WERI-Rb-1 (cell line): ENCODE measurements around the gene SFTPB.
"Not testable (repeated sequence)": the region's sequence is repeated elsewhere in the genome, so short reads cannot be mapped to it uniquely, and the experiment has no call there.

Experiments used
- DNase-seq: peaks from one replicate; pipeline ENCODE4 v3.0.0-alpha.2; 2020
- H3K27ac ChIP-seq: fragments of 250-450 bp; sonication (Bioruptor Pico); 2 replicates; pipeline ENCODE4 v1.5.1; 2020; ENCODE audit warnings: mild to moderate bottlenecking, moderate library complexity
- H3K27me3 ChIP-seq: fragments of 250-450 bp; sonication (Bioruptor Pico); 2 replicates; pipeline ENCODE4 v1.5.1; 2021; ENCODE audit warnings: mild to moderate bottlenecking, low read depth, moderate library complexity; ENCODE audit not compliant: insufficient read depth, severe bottlenecking
- H3K36me3 ChIP-seq: fragments of 250-450 bp; sonication (Bioruptor Pico); 2 replicates; pipeline ENCODE4 v1.5.1; 2020; ENCODE audit warnings: mild to moderate bottlenecking, moderate library complexity
- H3K4me3 ChIP-seq: 2 replicates; pipeline ENCODE4 v1.5.1; 2011; ENCODE audit warnings: low read depth, mild to moderate bottlenecking, control low read depth, low read length
- H3K9me3 ChIP-seq: fragments of 250-450 bp; sonication (Bioruptor Pico); 2 replicates; pipeline ENCODE4 v1.5.1; 2021; ENCODE audit warnings: mild to moderate bottlenecking, moderate library complexity; ENCODE audit not compliant: severe bottlenecking
- TF ChIP-seq, protein P1 (sequence below): IDR thresholded peaks from 2 replicates; pipeline ENCODE4 v1.5.1; 2011; ENCODE audit warnings: low read depth, mild to moderate bottlenecking, control low read depth, inconsistent platforms, low read length

SFTPB gene

DNA sequence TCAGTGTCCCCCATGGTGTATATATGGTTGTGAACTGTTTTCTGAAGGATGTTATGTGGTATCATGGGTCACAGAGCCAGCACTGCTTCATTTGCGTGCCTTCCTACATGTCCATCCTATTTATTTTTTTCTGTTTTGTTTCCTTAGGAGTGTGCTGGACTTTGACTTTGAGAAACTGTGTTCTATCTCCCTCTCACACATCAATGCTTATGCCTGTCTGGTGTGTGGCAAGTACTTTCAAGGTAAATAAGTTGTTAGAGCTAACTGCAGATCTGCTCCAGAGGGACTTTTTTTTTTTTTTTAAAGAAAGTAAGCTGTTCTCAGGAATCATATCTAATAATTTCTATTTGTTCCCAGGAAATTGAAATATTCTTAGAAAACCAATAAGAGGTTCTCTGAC is 46.7 kb downstream of the SFTPB start:
- no peak for DNase-seq
- TF ChIP-seq, protein P1, sequence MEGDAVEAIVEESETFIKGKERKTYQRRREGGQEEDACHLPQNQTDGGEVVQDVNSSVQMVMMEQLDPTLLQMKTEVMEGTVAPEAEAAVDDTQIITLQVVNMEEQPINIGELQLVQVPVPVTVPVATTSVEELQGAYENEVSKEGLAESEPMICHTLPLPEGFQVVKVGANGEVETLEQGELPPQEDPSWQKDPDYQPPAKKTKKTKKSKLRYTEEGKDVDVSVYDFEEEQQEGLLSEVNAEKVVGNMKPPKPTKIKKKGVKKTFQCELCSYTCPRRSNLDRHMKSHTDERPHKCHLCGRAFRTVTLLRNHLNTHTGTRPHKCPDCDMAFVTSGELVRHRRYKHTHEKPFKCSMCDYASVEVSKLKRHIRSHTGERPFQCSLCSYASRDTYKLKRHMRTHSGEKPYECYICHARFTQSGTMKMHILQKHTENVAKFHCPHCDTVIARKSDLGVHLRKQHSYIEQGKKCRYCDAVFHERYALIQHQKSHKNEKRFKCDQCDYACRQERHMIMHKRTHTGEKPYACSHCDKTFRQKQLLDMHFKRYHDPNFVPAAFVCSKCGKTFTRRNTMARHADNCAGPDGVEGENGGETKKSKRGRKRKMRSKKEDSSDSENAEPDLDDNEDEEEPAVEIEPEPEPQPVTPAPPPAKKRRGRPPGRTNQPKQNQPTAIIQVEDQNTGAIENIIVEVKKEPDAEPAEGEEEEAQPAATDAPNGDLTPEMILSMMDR: no peak
- Histone ChIP-seq H3K36me3 (peaks cover 83% of the 10 kb centered on the region), H3K27ac (no peak overlapping the region), H3K4me3 (no peak overlapping the region), H3K9me3 (no peaks in the 10 kb centered on the region), H3K27me3 (no peaks in the 10 kb centered on the region)

GRCh38 chr2:85619617-85620016 is 48.4 kb downstream of the SFTPB start:
- H3K9me3 ChIP-seq: no peaks in the 10 kb centered on the region
- no peaks in the 10 kb centered on the region for H3K27me3 ChIP-seq
- no peak overlapping the region for H3K27ac ChIP-seq
- H3K4me3 ChIP-seq: no peak overlapping the region
- H3K36me3 ChIP-seq: peaks cover 67% of the 10 kb centered on the region
- no peak for DNase-seq
- TF ChIP-seq, protein P1: no peak

DNA sequence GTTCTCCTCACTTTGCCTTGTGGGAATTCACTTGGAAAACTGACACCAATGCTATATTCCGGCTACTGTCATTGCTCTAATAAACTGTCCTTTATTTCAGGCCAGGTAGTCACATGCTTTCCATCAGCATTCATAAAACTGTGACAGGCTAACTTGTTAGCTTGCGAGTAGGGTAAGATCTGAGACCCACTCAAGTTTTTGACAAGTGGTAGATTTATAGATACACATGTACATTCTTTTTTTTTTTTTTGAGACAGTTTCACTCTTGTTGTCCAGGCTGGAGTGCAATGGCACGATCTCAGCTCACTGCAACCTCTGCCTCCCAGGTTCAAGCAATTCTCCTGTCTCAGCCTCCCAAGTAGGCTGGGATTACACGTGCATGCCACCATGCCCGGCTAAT is 50.3 kb downstream of the SFTPB start:
- DNase-seq, H3K27me3 ChIP-seq, H3K9me3 ChIP-seq, H3K27ac ChIP-seq, H3K4me3 ChIP-seq: not testable (repeated sequence)
- H3K36me3 ChIP-seq: peaks cover 51% of the 10 kb centered on the region

GRCh38 chr2:85615413-85615728 is 52.6 kb downstream of the SFTPB start:
- H3K9me3 ChIP-seq: no peaks in the 10 kb centered on the region
- no peak for DNase-seq
- TF ChIP-seq, protein P1: no peak
- peaks cover 29% of the 10 kb centered on the region for H3K36me3 ChIP-seq
- no peak overlapping the region for H3K4me3 ChIP-seq
- peak overlapping the region; percentile 96 for H3K27ac ChIP-seq
- no peaks in the 10 kb centered on the region for H3K27me3 ChIP-seq

- H3K27ac ChIP-seq, H3K27me3 ChIP-seq, DNase-seq, H3K4me3 ChIP-seq, H3K9me3 ChIP-seq: not testable (repeated sequence)
- peaks cover 28% of the 10 kb centered on the region for H3K36me3 ChIP-seq
These were observed 53.2 kb downstream of the SFTPB start for GRCh38 chr2:85614757-85615156.

DNA sequence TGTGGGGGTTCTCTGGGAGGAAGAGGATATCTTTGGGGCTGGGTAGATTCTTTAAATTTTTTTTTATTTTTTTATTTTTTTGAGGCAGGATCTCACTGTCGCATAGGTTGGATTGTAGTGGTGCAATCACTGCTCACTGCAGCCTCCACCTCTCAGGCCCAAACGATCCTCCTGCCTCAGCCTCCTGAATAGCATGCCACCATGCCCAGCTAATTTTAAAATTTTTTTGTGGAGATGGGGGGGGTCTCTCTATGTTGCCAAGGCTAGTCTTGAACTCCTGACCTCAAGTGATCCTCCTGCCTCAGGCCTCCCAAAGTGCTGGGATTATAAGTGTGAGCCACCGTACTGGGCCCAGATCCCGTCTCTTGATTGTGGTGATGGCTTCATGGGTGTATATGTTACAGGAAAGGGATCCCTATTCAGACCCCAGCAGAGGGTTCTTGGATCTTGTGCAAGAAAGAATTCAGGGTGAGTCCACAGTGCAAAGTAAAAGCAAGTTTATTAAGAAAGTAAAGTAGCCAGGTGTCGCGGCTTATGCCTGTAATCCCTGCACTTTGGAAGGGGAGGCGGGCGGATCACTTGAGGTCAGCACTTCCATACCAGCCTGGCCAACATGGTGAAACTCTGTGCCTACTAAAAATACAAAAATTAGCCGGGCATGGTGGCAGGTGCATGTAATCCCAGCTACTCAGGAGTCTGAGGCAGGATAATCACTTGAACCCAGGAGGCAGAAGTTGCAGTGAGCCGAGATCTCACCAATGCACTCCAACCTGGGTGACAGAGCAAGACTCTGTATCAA is 54.1 kb downstream of the SFTPB start:
- H3K4me3 ChIP-seq: no peak overlapping the region
- H3K9me3 ChIP-seq: no peaks in the 10 kb centered on the region
- TF ChIP-seq, protein P1: no peak

More for the DNA sequence above, 54.1 kb downstream of the SFTPB start:
- Histone ChIP-seq H3K27me3 (no peaks in the 10 kb centered on the region), H3K36me3 (peaks cover 27% of the 10 kb centered on the region), H3K27ac (no peak overlapping the region; the same call in 1 of the 2 replicates)
- peak; percentile 79 for DNase-seq
